Osteoblast (primary cell): ENCODE data around the gene SIL1. TPM values are rescaled to one million over a fixed set of nuclear protein-coding genes. Genes with fewer than 3 reads are reported as not detected.

Experiments used
- DNase-seq: peaks from one replicate; pipeline ENCODE4 v3.0.0; 2011; ENCODE audit warnings: low spot score, mixed read lengths; ENCODE audit not compliant: insufficient read length; ENCODE audit errors: missing footprints
- H2AFZ ChIP-seq: 2 replicates; pipeline ENCODE4 v1.6.0; 2011; ENCODE audit warnings: mild to moderate bottlenecking, low read length
- H3K27ac ChIP-seq: 2 replicates; pipeline ENCODE4 v1.5.1; 2011; ENCODE audit warnings: mild to moderate bottlenecking, low read depth, low read length, moderate library complexity
- H3K27me3 ChIP-seq: 2 replicates; pipeline ENCODE4 v1.6.0; 2012; ENCODE audit warnings: mild to moderate bottlenecking, control low read depth, inconsistent platforms, low read length, moderate library complexity; ENCODE audit not compliant: insufficient read depth
- H3K36me3 ChIP-seq: 2 replicates; pipeline ENCODE4 v1.5.1; 2011; ENCODE audit warnings: mild to moderate bottlenecking, low read length, control low read depth, moderate library complexity; ENCODE audit not compliant: insufficient read depth
- H3K4me1 ChIP-seq: 2 replicates; pipeline ENCODE4 v1.5.1; 2011; ENCODE audit warnings: mild to moderate bottlenecking, low read length, control low read depth, moderate library complexity; ENCODE audit not compliant: insufficient read depth
- H3K4me2 ChIP-seq: 2 replicates; pipeline ENCODE4 v1.6.0; 2011; ENCODE audit warnings: mild to moderate bottlenecking, low read length; ENCODE audit not compliant: insufficient read depth
- H3K4me3 ChIP-seq: fragments of 200-600 bp; sonication (generic); 3 replicates; pipeline ENCODE4 v1.5.1; 2012; ENCODE audit warnings: mild to moderate bottlenecking, low read length, inconsistent platforms; ENCODE audit not compliant: insufficient read depth
- H3K79me2 ChIP-seq: 2 replicates; pipeline ENCODE4 v1.6.0; 2012; ENCODE audit warnings: mild to moderate bottlenecking, low read length, control low read depth, inconsistent platforms; ENCODE audit not compliant: insufficient read depth
- H3K9me3 ChIP-seq: 2 replicates; pipeline ENCODE4 v1.5.1; 2011; ENCODE audit warnings: low read depth, low read length, control low read depth
- H4K20me1 ChIP-seq: 2 replicates; pipeline ENCODE4 v1.6.0; 2012; ENCODE audit warnings: mild to moderate bottlenecking, low read length, control low read depth; ENCODE audit not compliant: insufficient read depth
- CTCF ChIP-seq: IDR thresholded peaks from 2 replicates; pipeline ENCODE4 v1.5.1; 2011; ENCODE audit warnings: mild to moderate bottlenecking, low read depth, low read length, moderate library complexity; ENCODE audit errors: extremely low read depth
- total RNA-seq: library from RNA; depleted of rRNA; stranded (reverse); fragments of >200 nt; gene quantifications from 2 replicates; pipeline ENCODE4 v1.2.3, GENCODE V29; 2012

The SIL1 gene
- total RNA-seq, 1 donor: 65.1 TPM

DNA sequence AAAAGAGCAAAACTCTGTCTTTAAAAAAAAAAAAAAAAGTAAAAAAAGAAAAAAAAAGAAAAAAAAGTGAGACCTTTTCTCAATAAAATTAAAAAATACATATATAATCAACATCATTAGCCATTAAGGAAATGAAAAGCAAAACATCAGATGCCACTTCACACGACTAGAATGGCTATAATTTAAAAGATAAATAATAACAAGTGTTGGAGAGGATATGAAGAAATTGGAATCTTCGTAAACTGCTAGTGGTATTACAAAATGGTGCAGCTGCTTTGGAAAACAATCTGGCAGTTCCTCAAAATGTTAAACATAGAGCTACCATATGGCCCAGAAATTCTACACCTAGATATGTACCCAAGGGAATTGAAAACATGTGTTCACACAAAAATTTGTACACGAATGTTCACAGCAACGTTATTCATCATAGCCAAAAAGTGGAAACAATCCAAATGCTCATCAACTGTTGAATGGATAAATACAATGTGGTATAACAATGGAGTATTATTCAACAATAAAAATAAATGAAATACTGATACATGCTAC is 45.3 kb upstream of the SIL1 start:
- Histone ChIP-seq H3K4me1 (peaks cover 14% of the 10 kb centered on the region), H3K36me3 (no peaks in the 10 kb centered on the region), H3K4me2 (no peak overlapping the region), H3K27me3 (no peaks in the 10 kb centered on the region), H2AFZ (no peak overlapping the region), H4K20me1 (no peaks in the 10 kb centered on the region), H3K4me3 (no peak overlapping the region), H3K27ac (no peak overlapping the region), H3K79me2 (no peaks in the 10 kb centered on the region), H3K9me3 (no peaks in the 10 kb centered on the region)
- TF ChIP-seq CTCF: no peak
- DNase-seq: no peak

DNA sequence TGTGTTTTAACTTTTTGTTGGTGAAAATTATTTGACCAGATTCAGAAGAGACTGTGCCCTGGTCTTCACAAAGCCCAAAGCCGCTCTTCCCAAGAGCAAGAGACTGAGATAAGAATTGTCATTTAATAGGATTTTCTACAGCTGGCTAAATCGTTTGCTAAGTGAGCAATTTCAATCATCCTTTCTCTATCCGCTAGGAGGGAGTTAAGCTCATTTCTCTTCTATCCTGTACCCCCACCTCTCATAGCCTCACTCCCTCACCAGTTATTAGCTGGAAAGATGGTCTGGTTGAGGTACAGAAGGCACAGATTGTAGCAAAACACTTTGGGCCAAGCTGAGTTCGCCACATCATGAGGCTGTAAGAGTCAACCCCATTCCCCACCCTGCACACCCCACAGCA is 43.0 kb upstream of the SIL1 start:
- Histone ChIP-seq H3K27me3 (no peaks in the 10 kb centered on the region), H3K27ac (no peak overlapping the region), H3K36me3 (no peaks in the 10 kb centered on the region), H3K4me1 (peaks cover 9% of the 10 kb centered on the region), H3K79me2 (no peaks in the 10 kb centered on the region), H3K9me3 (no peaks in the 10 kb centered on the region), H4K20me1 (no peaks in the 10 kb centered on the region), H3K4me3 (no peak overlapping the region), H3K4me2 (no peak overlapping the region), H2AFZ (no peak overlapping the region)
- DNase-seq: no peak
- no peak for TF ChIP-seq CTCF

DNA sequence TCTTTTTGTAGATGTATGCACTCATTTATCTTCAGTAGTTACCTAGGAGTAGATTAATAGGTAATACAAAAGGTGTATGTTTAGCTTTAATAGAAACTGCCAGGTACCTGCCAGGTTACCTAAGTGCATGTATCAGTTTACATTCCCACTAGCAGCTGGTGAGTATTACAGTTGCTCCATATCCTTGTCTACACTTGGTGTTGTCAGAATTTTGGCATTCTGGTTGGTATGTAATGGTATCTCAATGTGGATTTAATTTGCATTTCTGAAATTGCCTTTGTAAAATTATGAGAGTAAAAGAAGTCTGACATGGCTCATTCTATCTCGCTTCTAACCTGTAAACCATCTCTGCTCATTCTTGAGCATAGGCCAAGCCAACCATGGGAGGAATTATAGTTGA is 38.3 kb upstream of the SIL1 start:
- H3K27me3 ChIP-seq: no peaks in the 10 kb centered on the region
- H4K20me1 ChIP-seq: no peaks in the 10 kb centered on the region
- H3K4me2 ChIP-seq: no peak overlapping the region
- H3K36me3 ChIP-seq: no peaks in the 10 kb centered on the region
- peaks cover 4% of the 10 kb centered on the region for H3K4me1 ChIP-seq
- H2AFZ ChIP-seq: no peak overlapping the region
- H3K79me2 ChIP-seq: no peaks in the 10 kb centered on the region
- H3K4me3 ChIP-seq: no peak overlapping the region
- no peak for TF ChIP-seq CTCF
- H3K9me3 ChIP-seq: no peaks in the 10 kb centered on the region
- no peak overlapping the region for H3K27ac ChIP-seq
- no peak for DNase-seq

DNA sequence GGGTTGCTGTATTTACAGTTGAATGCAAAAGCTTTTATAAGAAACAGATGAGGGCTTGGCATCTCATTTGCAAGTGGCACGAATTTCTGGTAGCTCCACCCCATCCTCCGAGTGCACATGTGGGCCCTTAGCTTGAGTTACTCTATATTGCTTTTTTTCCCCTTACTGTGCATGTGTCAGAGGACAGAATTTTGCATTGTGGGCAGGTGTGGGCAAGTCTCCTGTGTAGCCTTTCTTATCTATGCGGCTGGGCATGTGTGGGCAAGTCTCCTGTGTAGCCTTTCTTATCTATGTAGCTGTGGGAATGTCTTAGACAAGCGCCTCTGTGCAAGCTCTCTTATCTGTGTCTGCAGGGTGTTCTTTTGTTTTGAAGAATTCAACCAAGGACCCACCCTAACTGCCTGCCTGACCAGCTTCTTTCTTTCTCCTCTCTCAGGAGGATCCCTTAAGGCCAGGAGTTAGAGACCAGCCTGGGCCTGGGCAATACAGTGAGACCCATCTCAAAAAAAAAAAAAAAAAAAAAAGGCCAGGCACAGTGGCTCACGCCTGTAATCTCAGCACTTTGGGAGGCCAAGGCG is 34.1 kb upstream of the SIL1 start:
- TF ChIP-seq CTCF: no peak
- Histone ChIP-seq H3K27me3 (no peaks in the 10 kb centered on the region), H4K20me1 (no peaks in the 10 kb centered on the region), H2AFZ (no peak overlapping the region), H3K4me2 (no peak overlapping the region), H3K4me3 (no peak overlapping the region), H3K27ac (no peak overlapping the region), H3K79me2 (no peaks in the 10 kb centered on the region), H3K4me1 (no peaks in the 10 kb centered on the region), H3K36me3 (no peaks in the 10 kb centered on the region), H3K9me3 (no peaks in the 10 kb centered on the region)
- peak; percentile 48 for DNase-seq
